Caki2 (cell line): ENCODE data around the gene THSD4. TPM values are rescaled to one million over a fixed set of nuclear protein-coding genes. Genes with fewer than 3 reads are reported as not detected.

Source experiments
- DNase-seq: peaks from one replicate; pipeline ENCODE4 v3.0.0-alpha.2; 2015; ENCODE audit warnings: low read depth
- in situ Hi-C: cut with HindIII; loops from 2 replicates; pipeline ENCODE4 v1.10.0; 2016; ENCODE audit warnings: low sequenced_read_pairs, low pct_unique_long_range_greater_than_20kb, mixed read lengths
- total RNA-seq: library from RNA; depleted of rRNA; stranded (reverse); fragments of >200 nt; shearing (Covaris generic); gene quantifications from 2 replicates; pipeline ENCODE4 v1.2.3, GENCODE V29; 2014; ENCODE audit warnings: low replicate concordance

The THSD4 gene
- total RNA-seq, 1 experiment from 2014 or later: 9.0 TPM

DNA sequence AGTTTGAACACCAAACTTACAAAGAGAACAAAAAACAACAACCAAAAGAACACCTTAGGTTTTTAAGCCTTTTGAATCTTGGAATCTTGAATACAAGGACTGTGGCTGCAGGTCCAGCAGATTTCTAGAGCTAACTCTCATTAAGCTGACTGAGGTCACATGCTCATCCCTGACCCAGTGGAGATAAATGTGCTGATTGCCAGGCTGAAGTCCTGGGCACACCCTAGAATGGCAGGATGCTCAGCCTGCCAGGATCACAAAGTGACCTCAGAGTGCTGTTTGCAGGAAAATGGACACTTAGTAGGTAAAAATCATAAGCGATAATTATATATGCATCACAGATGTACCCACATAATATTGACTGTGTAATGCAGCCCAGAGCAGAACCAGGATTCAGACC lies 449.7 kb downstream of the THSD4 start:
- in situ Hi-C loops: no loop called here
- no peak for DNase-seq

DNA sequence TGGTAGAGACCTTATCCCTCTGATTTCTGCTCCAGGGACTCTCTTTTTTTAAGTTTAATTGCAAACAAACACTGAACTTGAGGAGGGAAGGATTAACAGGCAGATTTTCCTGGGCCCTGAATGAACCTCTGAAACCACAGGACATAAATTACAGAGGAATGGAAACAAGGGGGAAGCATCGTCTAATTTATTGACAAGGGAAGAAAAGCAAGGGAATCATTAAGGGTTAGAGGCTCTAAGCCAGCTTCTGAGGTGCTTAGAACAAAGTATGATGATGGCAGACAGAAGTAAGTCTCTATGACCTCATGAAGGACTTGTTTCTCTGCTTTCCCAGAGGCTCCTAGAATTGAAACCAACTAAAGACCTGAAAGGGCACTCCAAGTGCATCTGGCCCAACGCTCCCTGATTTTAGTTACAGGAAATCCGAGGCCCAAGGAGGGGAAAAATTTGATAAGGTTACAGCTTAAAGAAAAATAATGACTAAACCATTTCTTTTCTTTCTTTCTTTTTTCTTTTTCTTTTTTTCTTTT lies 450.4 kb downstream of the THSD4 start:
- DNase-seq: no peak
- in situ Hi-C loops: no loop called here

DNA sequence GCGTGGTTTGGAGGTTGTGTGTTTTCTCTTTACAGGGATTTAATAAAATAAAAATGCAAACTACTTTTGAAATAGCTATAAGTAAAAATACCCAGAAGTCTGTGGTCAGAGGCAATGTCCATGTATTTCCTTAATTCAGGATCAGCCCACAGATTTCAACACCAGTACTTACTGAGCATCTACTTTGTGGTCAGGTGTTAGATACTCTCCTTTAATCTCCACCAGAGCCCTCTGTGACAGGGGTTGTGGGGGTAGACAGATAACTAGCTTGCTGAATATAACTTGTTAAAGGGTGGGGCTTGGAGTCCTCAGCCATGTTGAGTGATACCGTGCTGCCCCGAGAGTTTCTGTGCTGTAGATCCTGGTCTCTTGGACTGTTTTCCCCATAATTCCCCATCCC lies 451.0 kb downstream of the THSD4 start:
- DNase-seq: no peak
- in situ Hi-C loops: no loop called here

DNA sequence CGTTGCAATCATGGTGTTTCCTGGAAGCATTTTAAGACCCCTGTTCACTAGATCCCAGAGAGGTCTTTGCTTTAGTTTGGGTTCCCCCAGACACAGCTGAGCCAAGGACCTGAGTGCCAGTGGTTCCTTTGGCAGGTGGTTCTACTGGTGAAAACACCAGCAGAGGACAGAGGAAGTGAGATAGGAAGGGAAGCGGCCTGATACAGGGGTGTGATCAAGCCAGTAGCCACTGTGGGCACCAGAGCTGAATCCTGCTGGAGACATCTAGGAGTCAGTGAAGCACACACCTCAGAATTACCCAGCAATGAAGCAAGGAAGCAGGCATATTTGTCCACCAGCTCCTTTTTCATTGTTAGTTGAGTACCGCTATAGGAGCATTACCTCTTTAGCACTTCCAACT lies 451.9 kb downstream of the THSD4 start:
- DNase-seq: no peak
- in situ Hi-C loops: no loop called here

DNA sequence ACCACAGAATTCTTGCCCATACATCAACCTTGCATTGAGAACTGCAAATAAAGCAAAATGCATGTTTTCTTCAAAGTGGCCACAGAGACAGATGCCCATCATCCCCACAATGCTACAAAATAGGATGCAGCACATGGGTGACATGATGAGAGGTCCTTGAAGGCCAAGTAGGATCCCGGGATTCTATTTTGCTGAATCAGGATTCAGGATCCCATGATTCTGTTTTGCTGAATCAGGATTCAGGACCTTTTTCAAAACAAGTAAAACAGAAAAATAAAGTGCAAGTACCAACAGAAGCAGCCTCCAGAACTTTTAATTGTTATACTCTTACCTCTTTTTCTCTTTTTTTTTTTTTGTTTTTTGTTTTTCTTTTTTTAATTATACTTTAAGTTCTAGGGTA lies 453.0 kb downstream of the THSD4 start:
- in situ Hi-C loops: no loop called here
- DNase-seq: no peak

DNA sequence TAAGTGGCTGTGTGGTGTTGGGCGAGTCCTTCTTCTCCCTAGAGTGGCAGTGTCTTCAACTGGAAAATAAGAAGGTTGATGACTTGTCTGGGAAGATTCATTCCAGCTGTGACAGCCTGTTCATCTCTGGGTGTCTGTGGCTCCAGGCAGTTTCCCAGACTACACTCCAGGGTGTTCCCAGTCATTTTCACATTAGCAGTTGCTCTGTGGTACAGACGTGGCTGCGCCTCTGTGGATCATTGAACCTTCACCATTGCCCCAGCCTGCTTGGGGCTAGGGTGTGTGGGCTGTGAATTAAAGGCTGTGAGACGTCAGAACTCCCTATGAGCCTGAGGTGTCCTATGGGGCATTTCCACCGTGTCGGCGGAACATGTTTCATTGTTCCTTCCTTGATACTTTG lies 455.5 kb downstream of the THSD4 start:
- DNase-seq: no peak
- in situ Hi-C loops: no loop called here

DNA sequence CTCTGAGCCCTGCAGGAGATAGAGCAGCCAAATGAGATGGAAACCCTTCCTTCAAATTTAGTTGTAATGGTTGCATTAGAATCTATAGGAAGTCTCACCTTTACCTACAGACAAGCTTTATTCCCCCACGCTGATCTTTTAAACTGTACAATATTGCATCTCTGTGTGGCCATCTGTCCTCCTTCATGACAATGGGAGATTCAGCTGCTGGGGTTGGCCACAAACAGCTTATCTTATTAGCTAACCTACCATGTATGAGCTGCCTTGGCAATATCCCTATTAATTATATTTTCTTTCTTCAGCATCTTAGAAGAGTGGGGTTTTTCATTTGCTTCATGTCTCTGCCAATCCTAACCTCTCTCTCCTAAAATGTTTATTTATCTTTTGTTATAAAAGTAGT lies 456.4 kb downstream of the THSD4 start:
- in situ Hi-C loops: no loop called here
- DNase-seq: no peak

DNA sequence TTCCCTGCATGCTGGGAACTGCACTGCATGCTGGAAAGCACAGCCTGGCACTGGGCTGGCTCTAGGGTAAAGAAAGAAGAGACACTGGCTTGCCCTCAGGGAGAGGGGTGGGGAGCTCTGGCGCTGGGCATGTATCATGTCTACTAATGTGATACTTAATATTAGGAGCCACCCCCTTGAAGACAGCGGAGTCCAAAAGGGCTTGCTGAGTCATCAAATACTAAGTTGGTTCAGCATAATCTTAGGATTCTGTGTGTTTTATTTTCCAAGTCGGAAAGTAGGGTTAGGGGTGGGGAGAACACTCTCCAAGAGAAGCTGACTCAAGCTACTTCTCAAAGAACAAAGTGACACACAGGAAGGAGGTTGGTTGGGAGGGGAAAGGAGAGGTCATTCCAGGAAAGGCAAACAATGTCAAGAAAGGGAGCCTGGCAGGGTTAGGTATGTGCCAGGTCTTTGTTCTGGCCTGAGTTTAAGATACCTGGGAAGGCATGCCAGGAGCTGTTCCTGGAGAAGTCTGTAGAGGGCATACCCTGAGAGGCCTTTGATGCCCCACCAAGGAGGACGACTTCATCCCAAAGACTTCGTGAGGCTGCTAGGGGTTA lies 457.3 kb downstream of the THSD4 start:
- no peak for DNase-seq
- in situ Hi-C loops: no loop called here

DNA sequence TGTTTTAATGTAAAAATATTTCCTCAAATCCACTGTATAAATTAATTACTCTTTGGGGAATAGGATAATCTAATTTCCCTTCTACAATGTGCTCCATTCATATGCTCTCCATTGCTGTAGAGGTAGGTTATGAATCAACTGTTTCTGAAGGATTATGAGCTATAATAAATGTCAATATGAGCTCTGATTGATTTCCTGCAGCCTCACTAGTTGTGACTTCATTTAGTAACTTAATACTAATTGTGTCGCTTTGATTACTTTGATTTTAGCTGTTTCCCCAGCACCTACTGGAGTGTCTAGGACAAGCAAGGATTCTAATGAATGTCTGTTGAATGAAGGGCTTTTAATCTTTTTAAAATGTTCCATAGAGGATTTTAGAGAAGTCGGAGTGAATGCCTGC lies 458.3 kb downstream of the THSD4 start:
- in situ Hi-C loops: no loop called here
- no peak for DNase-seq

DNA sequence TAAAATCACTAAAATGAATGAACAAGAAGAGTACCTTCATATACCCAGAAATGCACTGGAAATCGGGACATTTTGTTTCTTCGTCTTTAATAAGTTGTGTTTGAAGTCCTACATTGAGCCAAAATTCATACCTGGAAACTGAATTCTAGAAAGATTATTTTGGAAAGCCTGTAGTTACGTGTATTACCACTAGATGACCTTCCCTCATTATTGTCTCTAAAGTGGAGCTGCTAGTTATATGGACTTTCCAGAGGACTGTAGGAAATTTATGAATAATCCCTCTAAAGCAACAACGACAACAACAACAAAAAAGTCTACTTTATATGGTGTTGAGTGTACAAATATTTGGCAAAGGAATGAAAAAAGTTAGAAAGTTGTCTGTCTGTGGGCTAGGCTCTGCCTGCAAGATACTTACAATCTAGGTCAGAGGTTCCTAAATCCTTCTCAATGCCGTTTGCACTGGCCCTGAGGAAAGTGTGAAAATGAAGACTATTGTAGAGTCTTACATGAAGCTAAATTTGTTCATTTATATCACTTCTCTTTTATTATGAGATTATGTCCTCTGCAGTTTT lies 460.3 kb downstream of the THSD4 start:
- no peak for DNase-seq
- in situ Hi-C loops: no loop called here

DNA sequence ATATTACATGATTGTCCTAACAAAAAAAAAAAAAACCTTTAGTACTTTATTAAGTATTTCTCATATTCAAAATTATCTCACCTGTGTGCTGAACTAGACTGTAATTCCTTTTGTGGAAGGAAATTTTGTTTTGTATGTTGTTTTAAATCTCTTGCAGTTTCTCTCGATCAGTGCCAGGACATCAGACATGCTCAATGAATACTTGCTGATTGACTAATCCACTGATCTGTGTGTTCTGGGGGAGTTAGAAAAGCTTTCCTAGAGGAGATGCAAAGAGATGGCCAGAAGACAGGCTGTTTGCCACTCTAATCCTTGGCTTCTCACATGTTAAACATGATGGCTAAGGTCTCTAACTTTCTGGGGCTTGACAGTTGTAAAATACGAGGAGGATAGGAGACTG lies 461.8 kb downstream of the THSD4 start:
- in situ Hi-C loops: no loop called here
- no peak for DNase-seq

DNA sequence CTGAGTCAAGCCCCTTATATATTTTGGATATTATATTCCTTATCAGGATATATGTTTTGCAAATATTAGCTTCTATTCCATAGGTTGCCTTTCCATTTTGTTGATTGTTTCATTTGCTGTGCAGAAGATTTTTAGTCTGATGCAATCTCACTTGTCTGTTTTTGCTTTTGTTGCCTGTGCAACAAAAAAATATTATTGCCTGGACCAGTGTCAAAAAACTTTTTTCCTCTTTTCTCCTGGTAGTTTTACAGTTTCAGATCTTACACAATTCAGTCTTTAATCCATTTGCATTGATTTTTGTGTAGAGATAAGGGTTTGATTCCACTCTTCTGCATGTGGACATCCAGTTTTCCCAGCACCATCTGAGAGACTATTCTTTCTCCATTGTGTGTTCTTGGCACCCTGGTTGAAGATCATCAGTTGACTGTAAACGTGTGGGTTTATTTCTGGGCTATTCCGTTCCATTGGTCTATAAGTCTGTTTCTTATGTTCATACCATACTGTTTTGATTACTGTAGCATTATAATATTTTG lies 466.2 kb downstream of the THSD4 start:
- in situ Hi-C loops: no loop called here
- DNase-seq: no peak

DNA sequence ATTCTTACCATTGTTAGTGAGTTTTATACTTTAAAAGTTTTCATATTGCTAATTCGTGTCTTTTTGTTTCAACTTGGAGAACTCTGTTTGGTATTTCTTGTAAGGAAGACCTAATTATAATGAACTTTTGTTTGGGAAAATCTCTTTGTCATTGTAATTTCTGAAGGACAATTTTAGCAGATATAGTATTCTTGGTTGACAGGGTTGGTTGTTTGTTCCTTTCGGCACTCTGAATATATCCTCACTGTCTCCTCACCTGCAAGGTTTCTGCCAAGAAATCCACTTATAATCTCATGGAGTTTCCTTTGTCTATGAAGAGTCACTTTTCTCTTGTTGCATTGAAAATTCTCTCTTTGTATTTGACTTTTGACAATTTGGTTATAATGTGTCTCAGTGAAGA lies 469.9 kb downstream of the THSD4 start:
- in situ Hi-C loops: no loop called here
- DNase-seq: no peak

DNA sequence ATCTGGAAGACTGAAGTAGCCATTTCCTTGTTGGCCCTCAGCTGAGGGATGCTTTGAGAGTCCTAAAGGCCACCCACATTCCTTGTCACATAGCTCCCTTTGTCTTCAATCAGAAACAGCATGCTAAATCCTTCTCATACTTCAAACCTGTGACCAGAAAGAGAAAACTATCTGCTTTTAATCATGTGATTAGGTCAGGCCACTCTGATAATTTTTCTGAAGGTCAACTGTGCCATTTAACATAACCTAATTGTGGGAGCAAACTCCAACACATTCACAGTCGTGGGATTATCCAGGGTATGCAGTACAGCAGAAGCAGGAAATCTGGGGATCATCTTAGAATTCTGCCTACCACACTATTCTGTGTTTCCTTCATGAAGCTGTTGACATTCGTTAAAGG lies 471.2 kb downstream of the THSD4 start:
- in situ Hi-C loops: no loop called here
- DNase-seq: no peak

DNA sequence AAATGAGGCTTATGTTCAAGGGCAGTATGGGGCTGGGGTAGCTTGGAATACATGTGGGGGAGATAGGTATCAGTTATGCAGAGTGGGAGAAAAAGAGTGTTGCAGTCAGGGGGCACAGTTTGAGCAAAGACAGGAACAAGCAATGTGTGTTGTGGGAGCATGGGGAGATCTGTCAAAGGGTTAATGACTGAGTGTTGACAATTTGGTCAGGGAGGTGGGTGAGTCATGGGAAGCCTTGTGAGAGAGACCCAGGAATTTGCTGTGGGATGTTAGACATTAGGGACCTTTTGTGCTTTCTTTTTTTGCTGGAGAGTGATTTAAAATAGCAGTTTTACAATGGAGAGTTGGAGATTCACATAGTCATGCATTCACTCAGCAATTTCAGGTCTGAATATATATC lies 473.5 kb downstream of the THSD4 start:
- DNase-seq: peak; percentile 8
- in situ Hi-C loops: no loop called here

DNA sequence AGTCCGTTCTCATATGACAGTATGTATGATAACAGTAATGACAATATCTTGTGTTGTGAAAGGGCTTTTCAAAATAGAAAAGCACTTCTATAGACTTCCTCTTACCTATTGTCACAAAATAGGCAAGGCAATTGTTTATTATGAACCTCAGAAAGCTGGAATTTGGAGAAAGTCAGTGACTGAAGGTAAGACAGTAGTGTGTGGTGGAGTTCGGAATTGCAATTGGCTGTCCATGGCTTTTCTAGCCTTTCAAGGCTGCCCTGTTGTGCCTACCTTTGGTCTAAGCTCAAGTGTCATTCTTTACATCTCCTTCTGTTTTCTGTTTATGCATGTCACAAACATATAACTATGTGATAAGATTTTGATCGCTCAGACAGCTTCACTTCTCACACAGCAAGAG lies 475.8 kb downstream of the THSD4 start:
- no peak for DNase-seq
- in situ Hi-C loops: no loop called here

DNA sequence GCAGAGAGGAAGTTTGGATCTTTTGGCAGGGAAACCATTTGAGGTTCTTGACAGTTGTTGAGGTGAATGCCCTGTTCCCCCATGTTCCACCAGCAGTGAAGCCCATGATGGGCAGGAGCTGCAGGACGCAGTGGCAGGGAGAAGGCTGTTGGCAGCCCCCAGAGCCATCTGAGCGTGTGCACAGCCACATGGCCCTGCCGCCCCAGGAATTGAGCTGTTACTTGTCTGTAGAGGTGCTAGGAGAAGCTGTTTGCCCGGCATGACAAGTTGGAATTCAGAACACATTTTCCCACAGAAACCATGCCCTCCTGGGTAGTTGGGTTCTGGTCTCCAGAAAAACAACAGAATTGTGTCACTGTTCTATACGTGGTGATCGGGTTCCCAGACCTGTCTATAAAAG lies 476.9 kb downstream of the THSD4 start:
- in situ Hi-C loops: no loop called here
- DNase-seq: no peak

DNA sequence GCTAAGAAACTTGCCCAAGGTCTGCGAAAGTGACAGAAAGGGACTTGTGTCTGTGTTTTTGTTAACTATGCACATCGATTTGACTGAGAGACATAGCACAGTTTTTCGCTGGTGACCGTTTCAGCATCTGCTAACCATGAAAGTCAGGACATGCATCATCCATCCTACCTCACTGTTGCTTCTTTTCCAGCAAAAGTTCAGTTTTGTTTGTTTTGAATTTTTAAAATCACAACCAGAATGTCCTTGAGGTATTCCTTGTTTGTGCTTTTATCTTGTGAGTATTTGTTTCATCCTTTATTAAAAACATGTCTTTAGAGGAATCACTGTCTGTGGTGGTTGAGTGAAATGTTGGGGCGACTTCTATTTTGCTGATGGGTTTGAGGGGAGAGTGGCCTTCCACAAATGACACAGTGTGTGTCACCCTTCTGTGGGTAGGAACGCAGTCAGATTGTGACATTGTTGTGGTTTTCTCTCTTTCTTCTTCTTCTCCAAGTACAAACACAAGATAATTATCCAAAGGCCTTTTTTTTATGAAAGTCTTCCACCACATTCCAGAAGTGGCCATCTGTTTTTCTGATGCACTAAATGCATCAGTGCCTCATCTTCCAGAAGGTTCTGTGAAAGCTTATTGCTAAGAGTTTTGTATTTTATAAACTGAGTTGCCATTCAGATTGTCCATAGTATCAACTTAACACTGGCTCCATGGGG lies 480.7 kb downstream of the THSD4 start:
- in situ Hi-C loops: no loop called here
- no peak for DNase-seq

DNA sequence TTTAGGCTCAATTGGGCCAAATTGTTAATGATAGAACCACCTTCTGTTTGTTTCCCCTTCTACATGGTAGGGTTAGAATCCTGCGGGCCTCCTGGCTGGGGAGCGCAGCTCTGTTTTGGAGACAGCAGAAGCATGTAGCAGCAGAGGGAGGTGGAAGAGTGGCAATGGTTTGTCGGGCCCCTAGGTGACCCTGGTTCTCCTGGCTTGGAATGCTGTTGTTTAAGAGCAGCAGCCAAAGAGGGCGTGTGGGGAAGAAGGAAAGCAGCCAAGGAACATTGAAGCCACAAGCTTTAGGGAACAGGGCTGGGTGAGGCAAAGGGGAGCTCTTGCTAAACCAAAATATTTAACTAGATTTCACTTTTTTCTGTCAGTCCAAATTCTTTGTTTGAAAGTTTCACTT lies 481.4 kb downstream of the THSD4 start:
- in situ Hi-C loops: no loop called here
- DNase-seq: no peak

DNA sequence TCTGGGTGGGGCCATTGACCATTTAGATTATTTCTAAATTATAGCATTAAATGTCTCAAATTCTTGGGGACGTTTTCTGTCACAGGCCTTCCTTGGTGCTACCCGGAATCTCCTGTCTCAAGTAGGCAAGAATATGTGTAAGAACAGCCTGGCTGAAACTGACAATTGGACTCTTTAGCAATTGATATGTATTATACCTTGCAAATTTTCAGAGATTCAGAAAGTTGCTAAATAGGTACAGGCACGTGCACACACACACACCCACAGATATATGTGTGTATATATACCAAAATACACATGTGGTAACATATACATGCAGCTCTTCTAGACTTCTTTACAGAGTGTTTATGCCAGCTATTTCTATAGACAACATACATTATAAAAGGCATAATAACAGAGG lies 481.9 kb downstream of the THSD4 start:
- no peak for DNase-seq
- in situ Hi-C loops: no loop called here
